ENCODE results near the gene ZNF362. TPM values are rescaled to one million over a fixed set of nuclear protein-coding genes. Genes with fewer than 3 reads are reported as not detected.
A peak's percentile ranks its signal among the peaks of the same experiment; 100 is the strongest.

Gene ZNF362
- total RNA-seq, 1 experiment from 2014 or later, result 11.1 TPM

- H3K9ac ChIP-seq (ENCODE audit: low read length), result no peak within 1 kb of the TSS
- ChIA-PET POLR2A (interaction anchor here (0.6 to 1.0 kb wide), 2 partner anchors 27 to 139 kb away, joined by 3 to 6 read pairs; partner anchors contain the start of gene TRIM62), CTCF (no interaction called here), RAD21 (ENCODE audit: low non-redundant PET in 1 of 2, low total read pairs in 2 of 2, uncharacterized antibody in 2 of 2, unreplicated experiment in 2 of 2) (no interaction called here)
- H2AFZ ChIP-seq (ENCODE audit: low read depth, low read length, poor library complexity, severe bottlenecking), result no peak within 1 kb of the TSS
- no peak within 1 kb of the TSS for H3K4me2 ChIP-seq (ENCODE audit: low read length)
- H3K4me1 ChIP-seq (ENCODE audit: control insufficient read depth in 1 of 2, insufficient read depth in 2 of 2, low read length in 2 of 2), result no peaks in the 10 kb centered on the region
- no peak within 1 kb of the TSS for H3K27ac ChIP-seq (ENCODE audit: low read depth, low read length)
- no peak within 1 kb of the TSS for H3K4me3 ChIP-seq (replicated peaks in 1 of 2; ENCODE audit: low read depth in 1 of 2, low read length in 2 of 2)
- BruUV-seq (replicated peaks), result no TSS peak
- no peaks in the 10 kb centered on the region for H3K79me2 ChIP-seq (ENCODE audit: insufficient read depth, low read length)
- TF ChIP-seq CTCF (IDR thresholded peaks at IDR 0.05 in 2 of 3, conservative IDR thresholded peaks at IDR 0.05 in 1 of 3; ENCODE audit: borderline replicate concordance in 1 of 3, insufficient read depth in 1 of 3, low read depth in 2 of 3, low read length in 2 of 3) (no peak), ZNF274 (IDR thresholded peaks at IDR 0.05; ENCODE audit: low read depth, low read length) (no peak), CBX3 (IDR thresholded peaks at IDR 0.05; ENCODE audit: low read depth) (no peak), JUND (IDR thresholded peaks at IDR 0.05) (no peak; the same call in 1 of the 2 replicates), SRF (IDR thresholded peaks at IDR 0.05; ENCODE audit: low read depth) (no peak), ELF1 (IDR thresholded peaks at IDR 0.05; ENCODE audit: borderline replicate concordance, low read depth) (no peak), EGR1 (IDR thresholded peaks at IDR 0.05; ENCODE audit: low read depth) (no peak)
- intact Hi-C loops (cut with micrococcal nuclease), result no loop called here
- peaks cover 26 to 28% of the 10 kb centered on the region in 2 experiments for H3K36me3 ChIP-seq (ENCODE audit: control insufficient read depth in 1 of 2, insufficient read depth in 2 of 2, low read length in 2 of 2)
- ATAC-seq (peak; percentile 28), DNase-seq (ENCODE audit: low read depth, low spot score) (no peak)
- no peaks in the 10 kb centered on the region for H3K9me2 ChIP-seq (ENCODE audit: insufficient read depth)
- no peaks in the 10 kb centered on the region for H4K20me1 ChIP-seq (ENCODE audit: insufficient read depth)
- no peaks in the 10 kb centered on the region for H3K9me3 ChIP-seq (ENCODE audit: control insufficient read depth in 1 of 2, insufficient read depth in 1 of 2, low read depth in 1 of 2, low read length in 2 of 2)
- H3K27me3 ChIP-seq (ENCODE audit: insufficient read depth, low read length), result no peaks in the 10 kb centered on the region
These were observed 64.4 kb downstream of the ZNF362 start, which contains the start of gene A3GALT2 for GRCh38 chr1:33320619-33321165. A3GALT2 (minus strand) TSS chr1:33321098; CDS start chr1:33321098, 0 bp downstream.

- H3K4me3 ChIP-seq (replicated peaks in 1 of 2; ENCODE audit: low read depth in 1 of 2, low read length in 2 of 2), result no peak overlapping the region
- no peaks in the 10 kb centered on the region for H3K79me2 ChIP-seq (ENCODE audit: insufficient read depth, low read length)
- H3K27me3 ChIP-seq (ENCODE audit: insufficient read depth, low read length), result no peaks in the 10 kb centered on the region
- no peaks in the 10 kb centered on the region for H4K20me1 ChIP-seq (ENCODE audit: insufficient read depth)
- H3K9ac ChIP-seq (ENCODE audit: low read length), result no peak overlapping the region
- no peaks in the 10 kb centered on the region for H3K9me2 ChIP-seq (ENCODE audit: insufficient read depth)
- TF ChIP-seq POLR2AphosphoS5 (IDR thresholded peaks at IDR 0.05; ENCODE audit: low read depth, low read length) (no peak), RAD21 (IDR thresholded peaks at IDR 0.05; ENCODE audit: low read depth) (no peak), EZH2 (IDR thresholded peaks at IDR 0.05) (no peak), FOSL1 (IDR thresholded peaks at IDR 0.05; ENCODE audit: low read depth) (no peak), ATF3 (IDR thresholded peaks at IDR 0.05) (no peak), POLR2A (IDR thresholded peaks at IDR 0.05; ENCODE audit: borderline replicate concordance, extremely low read depth, insufficient read depth, insufficient read length) (no peak)
- H3K27ac ChIP-seq (ENCODE audit: low read depth, low read length), result no peak overlapping the region
- ATAC-seq (peak; percentile 37), DNase-seq (ENCODE audit: low read depth, low spot score) (no peak)
- no TSS peak for BruUV-seq (replicated peaks)
- ChIA-PET POLR2A (interaction anchor here (0.6 kb wide), 1 partner anchor 140 kb away, joined by 6 read pairs; the partner anchor contains the start of gene TRIM62), RAD21 (ENCODE audit: low non-redundant PET in 1 of 2, low total read pairs in 2 of 2, uncharacterized antibody in 2 of 2, unreplicated experiment in 2 of 2) (no interaction called here), CTCF (no interaction called here)
- no peak overlapping the region for H2AFZ ChIP-seq (ENCODE audit: low read depth, low read length, poor library complexity, severe bottlenecking)
- H3K4me1 ChIP-seq (ENCODE audit: control insufficient read depth in 1 of 2, insufficient read depth in 2 of 2, low read length in 2 of 2), result no peaks in the 10 kb centered on the region
- H3K36me3 ChIP-seq (ENCODE audit: control insufficient read depth in 1 of 2, insufficient read depth in 2 of 2, low read length in 2 of 2), result peaks cover 31 to 32% of the 10 kb centered on the region in 2 experiments
- H3K9me3 ChIP-seq (ENCODE audit: control insufficient read depth in 1 of 2, insufficient read depth in 1 of 2, low read depth in 1 of 2, low read length in 2 of 2), result no peaks in the 10 kb centered on the region
- intact Hi-C loops (cut with micrococcal nuclease), result no loop called here
- no peak overlapping the region for H3K4me2 ChIP-seq (ENCODE audit: low read length)
These were observed 64.9 kb downstream of the ZNF362 start for GRCh38 chr1:33321178-33321577.

Data from HCT116 (cell line).